PC-3 (cell line): ENCODE data around the gene NCCRP1.

Experiments used
- EZH2 ChIP-seq: fragments of 300-600 bp; sonication (generic); IDR thresholded peaks from one replicate; pipeline ENCODE4 v1.6.1; 2017; ENCODE audit warnings: antibody characterized with exemption, mild to moderate bottlenecking, low read length; ENCODE audit not compliant: unreplicated experiment
- EZH2phosphoT487 ChIP-seq: fragments of 300-600 bp; sonication (generic); IDR thresholded peaks from 2 replicates; pipeline ENCODE4 v1.6.1; 2018; ENCODE audit warnings: mild to moderate bottlenecking, antibody characterized with exemption, low read length, borderline replicate concordance
- TF ChIP-seq, protein P1 (sequence below): fragments of 300-600 bp; sonication (generic); conservative IDR thresholded peaks from 2 replicates; pipeline ENCODE4 v1.5.1; 2017; ENCODE audit warnings: antibody characterized with exemption, low read depth, mild to moderate bottlenecking, low read length

DNA sequence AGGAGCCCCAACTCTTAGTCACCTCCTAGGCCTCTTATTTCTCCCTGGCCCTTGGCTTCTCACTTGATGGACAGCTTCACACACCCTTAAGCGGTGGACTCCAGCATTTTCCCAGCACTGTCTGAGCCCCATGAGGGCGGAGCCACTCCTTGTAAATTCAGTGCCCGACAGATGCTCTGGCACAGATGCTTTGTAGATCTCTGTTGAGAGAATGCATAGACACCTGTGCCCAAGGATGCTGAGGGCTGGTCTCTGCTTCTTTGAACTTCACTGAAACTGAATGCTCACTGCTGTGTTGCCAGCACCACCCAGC, 4.0 kb downstream of the NCCRP1 start:
- TF ChIP-seq, protein P1, sequence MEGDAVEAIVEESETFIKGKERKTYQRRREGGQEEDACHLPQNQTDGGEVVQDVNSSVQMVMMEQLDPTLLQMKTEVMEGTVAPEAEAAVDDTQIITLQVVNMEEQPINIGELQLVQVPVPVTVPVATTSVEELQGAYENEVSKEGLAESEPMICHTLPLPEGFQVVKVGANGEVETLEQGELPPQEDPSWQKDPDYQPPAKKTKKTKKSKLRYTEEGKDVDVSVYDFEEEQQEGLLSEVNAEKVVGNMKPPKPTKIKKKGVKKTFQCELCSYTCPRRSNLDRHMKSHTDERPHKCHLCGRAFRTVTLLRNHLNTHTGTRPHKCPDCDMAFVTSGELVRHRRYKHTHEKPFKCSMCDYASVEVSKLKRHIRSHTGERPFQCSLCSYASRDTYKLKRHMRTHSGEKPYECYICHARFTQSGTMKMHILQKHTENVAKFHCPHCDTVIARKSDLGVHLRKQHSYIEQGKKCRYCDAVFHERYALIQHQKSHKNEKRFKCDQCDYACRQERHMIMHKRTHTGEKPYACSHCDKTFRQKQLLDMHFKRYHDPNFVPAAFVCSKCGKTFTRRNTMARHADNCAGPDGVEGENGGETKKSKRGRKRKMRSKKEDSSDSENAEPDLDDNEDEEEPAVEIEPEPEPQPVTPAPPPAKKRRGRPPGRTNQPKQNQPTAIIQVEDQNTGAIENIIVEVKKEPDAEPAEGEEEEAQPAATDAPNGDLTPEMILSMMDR: no peak
- TF ChIP-seq EZH2phosphoT487 (no peak), EZH2 (no peak)
